ENCODE measurements around the gene SLK.

DNA sequence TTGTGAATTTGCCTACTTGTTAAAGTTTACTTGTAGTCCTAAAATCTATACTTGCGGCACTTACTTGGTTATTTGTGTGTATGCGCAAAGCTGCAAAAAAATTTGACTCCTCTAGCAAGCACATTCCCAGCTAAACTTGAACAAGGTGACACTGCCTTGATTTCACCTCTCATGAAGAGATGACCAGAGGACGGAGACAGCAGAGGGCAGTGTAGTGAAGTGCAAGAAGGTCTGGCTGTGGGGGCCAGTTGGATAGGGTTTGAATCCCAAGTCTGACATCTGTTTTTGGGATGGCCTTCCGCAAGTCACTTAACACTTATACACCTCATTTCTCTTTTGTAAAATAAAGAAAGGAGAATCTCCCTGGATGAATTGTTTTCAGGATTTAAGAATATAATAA, 15.7 kb downstream of the SLK start:
- TF ChIP-seq, protein P1, sequence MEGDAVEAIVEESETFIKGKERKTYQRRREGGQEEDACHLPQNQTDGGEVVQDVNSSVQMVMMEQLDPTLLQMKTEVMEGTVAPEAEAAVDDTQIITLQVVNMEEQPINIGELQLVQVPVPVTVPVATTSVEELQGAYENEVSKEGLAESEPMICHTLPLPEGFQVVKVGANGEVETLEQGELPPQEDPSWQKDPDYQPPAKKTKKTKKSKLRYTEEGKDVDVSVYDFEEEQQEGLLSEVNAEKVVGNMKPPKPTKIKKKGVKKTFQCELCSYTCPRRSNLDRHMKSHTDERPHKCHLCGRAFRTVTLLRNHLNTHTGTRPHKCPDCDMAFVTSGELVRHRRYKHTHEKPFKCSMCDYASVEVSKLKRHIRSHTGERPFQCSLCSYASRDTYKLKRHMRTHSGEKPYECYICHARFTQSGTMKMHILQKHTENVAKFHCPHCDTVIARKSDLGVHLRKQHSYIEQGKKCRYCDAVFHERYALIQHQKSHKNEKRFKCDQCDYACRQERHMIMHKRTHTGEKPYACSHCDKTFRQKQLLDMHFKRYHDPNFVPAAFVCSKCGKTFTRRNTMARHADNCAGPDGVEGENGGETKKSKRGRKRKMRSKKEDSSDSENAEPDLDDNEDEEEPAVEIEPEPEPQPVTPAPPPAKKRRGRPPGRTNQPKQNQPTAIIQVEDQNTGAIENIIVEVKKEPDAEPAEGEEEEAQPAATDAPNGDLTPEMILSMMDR (IDR thresholded peaks at IDR 0.05), result peak; percentile 84
- TF ChIP-seq POLR2AphosphoS5 (IDR thresholded peaks at IDR 0.05; ENCODE audit: low read depth, low read length), result no peak

All from Panc1 (cell line).